ENCODE data around the gene SCN5A.

DNA sequence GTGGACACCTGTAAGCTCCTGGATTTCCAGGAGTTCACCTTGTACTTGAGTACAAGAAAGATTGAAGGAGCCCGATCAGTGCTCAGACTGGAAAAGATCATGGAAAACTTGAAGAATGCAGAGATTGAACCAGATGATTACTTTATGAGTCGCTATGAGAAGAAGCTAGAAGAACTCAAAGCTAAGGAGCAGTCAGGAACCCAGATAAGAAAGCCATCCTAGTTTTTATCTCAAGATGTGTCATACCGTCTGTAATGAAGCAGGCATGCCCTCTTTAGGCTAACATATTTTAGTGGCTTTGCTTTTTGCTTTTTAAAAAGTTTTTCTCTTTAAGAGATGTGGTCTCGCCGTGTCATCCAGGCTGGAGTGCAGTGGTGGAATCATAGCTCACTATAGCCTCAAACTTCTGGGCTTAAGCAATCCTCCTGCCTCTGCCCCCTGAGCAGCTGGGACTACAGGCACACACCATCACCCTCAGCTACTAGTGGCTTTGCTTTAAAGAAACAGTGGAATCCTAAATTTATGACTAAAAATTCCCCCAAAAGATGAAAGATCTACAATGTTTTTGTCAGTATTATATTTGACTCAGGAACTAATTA, 125.2 kb downstream of the SCN5A start:
- TF ChIP-seq RXRA (IDR thresholded peaks at IDR 0.05) (no peak), TAF1 (conservative IDR thresholded peaks at IDR 0.05) (no peak), EGR1 (IDR thresholded peaks at IDR 0.05; ENCODE audit: low read depth in 2 of 2) (no peak), GABPA (IDR thresholded peaks at IDR 0.05 in 1 of 2, conservative IDR thresholded peaks at IDR 0.05 in 1 of 2) (no peak), YY1 (IDR thresholded peaks at IDR 0.05) (no peak), FOXA1 (IDR thresholded peaks at IDR 0.05) (no peak)
- TF ChIP-seq, protein P1, sequence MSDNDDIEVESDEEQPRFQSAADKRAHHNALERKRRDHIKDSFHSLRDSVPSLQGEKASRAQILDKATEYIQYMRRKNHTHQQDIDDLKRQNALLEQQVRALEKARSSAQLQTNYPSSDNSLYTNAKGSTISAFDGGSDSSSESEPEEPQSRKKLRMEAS (IDR thresholded peaks at IDR 0.05) = no peak
- TF ChIP-seq, protein P2, sequence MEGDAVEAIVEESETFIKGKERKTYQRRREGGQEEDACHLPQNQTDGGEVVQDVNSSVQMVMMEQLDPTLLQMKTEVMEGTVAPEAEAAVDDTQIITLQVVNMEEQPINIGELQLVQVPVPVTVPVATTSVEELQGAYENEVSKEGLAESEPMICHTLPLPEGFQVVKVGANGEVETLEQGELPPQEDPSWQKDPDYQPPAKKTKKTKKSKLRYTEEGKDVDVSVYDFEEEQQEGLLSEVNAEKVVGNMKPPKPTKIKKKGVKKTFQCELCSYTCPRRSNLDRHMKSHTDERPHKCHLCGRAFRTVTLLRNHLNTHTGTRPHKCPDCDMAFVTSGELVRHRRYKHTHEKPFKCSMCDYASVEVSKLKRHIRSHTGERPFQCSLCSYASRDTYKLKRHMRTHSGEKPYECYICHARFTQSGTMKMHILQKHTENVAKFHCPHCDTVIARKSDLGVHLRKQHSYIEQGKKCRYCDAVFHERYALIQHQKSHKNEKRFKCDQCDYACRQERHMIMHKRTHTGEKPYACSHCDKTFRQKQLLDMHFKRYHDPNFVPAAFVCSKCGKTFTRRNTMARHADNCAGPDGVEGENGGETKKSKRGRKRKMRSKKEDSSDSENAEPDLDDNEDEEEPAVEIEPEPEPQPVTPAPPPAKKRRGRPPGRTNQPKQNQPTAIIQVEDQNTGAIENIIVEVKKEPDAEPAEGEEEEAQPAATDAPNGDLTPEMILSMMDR (IDR thresholded peaks at IDR 0.05; ENCODE audit: low read depth, low read length, missing input control) = no peak
- TF ChIP-seq, protein P3, sequence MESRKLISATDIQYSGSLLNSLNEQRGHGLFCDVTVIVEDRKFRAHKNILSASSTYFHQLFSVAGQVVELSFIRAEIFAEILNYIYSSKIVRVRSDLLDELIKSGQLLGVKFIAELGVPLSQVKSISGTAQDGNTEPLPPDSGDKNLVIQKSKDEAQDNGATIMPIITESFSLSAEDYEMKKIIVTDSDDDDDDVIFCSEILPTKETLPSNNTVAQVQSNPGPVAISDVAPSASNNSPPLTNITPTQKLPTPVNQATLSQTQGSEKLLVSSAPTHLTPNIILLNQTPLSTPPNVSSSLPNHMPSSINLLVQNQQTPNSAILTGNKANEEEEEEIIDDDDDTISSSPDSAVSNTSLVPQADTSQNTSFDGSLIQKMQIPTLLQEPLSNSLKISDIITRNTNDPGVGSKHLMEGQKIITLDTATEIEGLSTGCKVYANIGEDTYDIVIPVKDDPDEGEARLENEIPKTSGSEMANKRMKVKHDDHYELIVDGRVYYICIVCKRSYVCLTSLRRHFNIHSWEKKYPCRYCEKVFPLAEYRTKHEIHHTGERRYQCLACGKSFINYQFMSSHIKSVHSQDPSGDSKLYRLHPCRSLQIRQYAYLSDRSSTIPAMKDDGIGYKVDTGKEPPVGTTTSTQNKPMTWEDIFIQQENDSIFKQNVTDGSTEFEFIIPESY (IDR thresholded peaks at IDR 0.05) = no peak

Data from liver (tissue), 3 donors.